HCT116 (cell line): ENCODE data around the gene ATXN7L2. TPM values are rescaled to one million over a fixed set of nuclear protein-coding genes. Genes with fewer than 3 reads are reported as not detected.

Source experiments
- ATAC-seq: fragments of 200-7000 bp; cut with Tn5 transposase; 2 replicates; pipeline ENCODE4 v1.9.1; 2020; ENCODE audit warnings: mild to moderate bottlenecking, moderate library complexity
- BruUV-seq: library from RNA; stranded (reverse); fragments of 400-500 nt; replicated peaks from 2 replicates; lab custom pipeline; 2021; lab: Mats Ljungman, UMichigan
- CTCF ChIA-PET: fragments of 300-600 bp; sonication (Branson Sonifier 250); formaldehyde crosslinking; loops from one replicate; lab custom pipeline; 2021; ENCODE audit warnings: antibody characterized with exemption; lab: Charles Lee
- POLR2A ChIA-PET: fragments of 300-600, 350-600 bp; sonication (Branson Sonifier 250); formaldehyde crosslinking; loops from one replicate; lab custom pipeline; 2021; ENCODE audit warnings: antibody characterized with exemption; lab: Charles Lee
- RAD21 ChIA-PET, 2 experiments: fragments of 300-600 bp; sonication (Branson Sonifier 250); formaldehyde crosslinking; loops; one replicate each; lab custom pipeline; 2023; ENCODE audit warnings: low total read pairs in 2 of 2; ENCODE audit not compliant: uncharacterized antibody in 2 of 2, unreplicated experiment in 2 of 2, low non-redundant PET in 1 of 2; lab: Charles Lee
- DNase-seq: peaks from one replicate; pipeline ENCODE4 v3.0.0-alpha.2; 2010; ENCODE audit warnings: low read depth, low spot score
- H2AFZ ChIP-seq: fragments of 200-600 bp; shearing (Covaris generic), sonication (generic); 2 replicates; pipeline ENCODE4 v1.6.1; 2017; ENCODE audit warnings: low read depth, mixed run types, mixed read lengths, antibody characterized with exemption, low read length; ENCODE audit not compliant: poor library complexity, severe bottlenecking
- H3K27ac ChIP-seq: 2 replicates; pipeline ENCODE4 v1.5.1; 2012; ENCODE audit warnings: low read depth, low read length
- H3K27me3 ChIP-seq: fragments of 200-600 bp; sonication (generic); 2 replicates; pipeline ENCODE4 v1.6.1; 2016; ENCODE audit warnings: mixed run types, low read length, mixed read lengths; ENCODE audit not compliant: insufficient read depth
- H3K36me3 ChIP-seq, 2 experiments: fragments of 200-500 bp in 1 of 2; fragments of 200-600 bp in 1 of 2; sonication (Bioruptor generic) in 1 of 2; sonication (generic) in 1 of 2; 2 replicates each; pipeline versions ENCODE4 v1.5.1 to v1.6.1; 2014 to 2016; ENCODE audit warnings: low read length in 2 of 2, inconsistent platforms in 1 of 2, mixed read lengths in 1 of 2, mixed run types in 1 of 2; ENCODE audit not compliant: insufficient read depth in 2 of 2, control insufficient read depth in 1 of 2
- H3K4me1 ChIP-seq, 2 experiments: fragments of 200-600 bp in 1 of 2; sonication (generic) in 1 of 2; 2 replicates each; pipeline versions ENCODE4 v1.5.1 to v1.6.1; 2012 to 2017; ENCODE audit warnings: low read length in 2 of 2, inconsistent platforms in 1 of 2, mild to moderate bottlenecking in 1 of 2, mixed read lengths in 1 of 2, mixed run types in 1 of 2, moderate library complexity in 1 of 2; ENCODE audit not compliant: insufficient read depth in 2 of 2, control insufficient read depth in 1 of 2
- H3K4me2 ChIP-seq: fragments of 200-600 bp; sonication (generic); 2 replicates; pipeline ENCODE4 v1.6.1; 2017; ENCODE audit warnings: mixed run types, low read length, mixed read lengths
- H3K4me3 ChIP-seq, 2 experiments: fragments of 200-600 bp in 1 of 2; sonication (generic) in 1 of 2; replicated peaks in 1 of 2; 2 replicates each; pipeline ENCODE4 v1.5.1; 2011 to 2016; ENCODE audit warnings: low read length in 2 of 2, control low read depth in 1 of 2, low read depth in 1 of 2, mild to moderate bottlenecking in 1 of 2, mixed read lengths in 1 of 2, mixed run types in 1 of 2
- H3K79me2 ChIP-seq: fragments of 200-600 bp; sonication (generic); 2 replicates; pipeline ENCODE4 v1.6.1; 2017; ENCODE audit warnings: mild to moderate bottlenecking, mixed run types, low read length, moderate library complexity, mixed read lengths; ENCODE audit not compliant: insufficient read depth
- H3K9ac ChIP-seq: fragments of 200-600 bp; sonication (generic); 2 replicates; pipeline ENCODE4 v1.6.1; 2016; ENCODE audit warnings: low read length, mixed read lengths
- H3K9me2 ChIP-seq: fragments of 200-600 bp; sonication (generic), shearing (Covaris generic); 2 replicates; pipeline ENCODE4 v1.6.1; 2017; ENCODE audit warnings: mixed run types, mild to moderate bottlenecking, moderate library complexity; ENCODE audit not compliant: insufficient read depth
- H3K9me3 ChIP-seq, 2 experiments: fragments of 200-500 bp in 1 of 2; fragments of 200-600 bp in 1 of 2; sonication (Bioruptor generic) in 1 of 2; sonication (generic) in 1 of 2; 2 replicates each; pipeline ENCODE4 v1.6.1; 2014 to 2017; ENCODE audit warnings: low read length in 2 of 2, mixed read lengths in 2 of 2, inconsistent platforms in 1 of 2, low read depth in 1 of 2, mild to moderate bottlenecking in 1 of 2, mixed run types in 1 of 2, moderate library complexity in 1 of 2; ENCODE audit not compliant: control insufficient read depth in 1 of 2, insufficient read depth in 1 of 2
- H4K20me1 ChIP-seq: fragments of 200-600 bp; sonication (generic), shearing (Covaris generic); 2 replicates; pipeline ENCODE4 v1.6.1; 2017; ENCODE audit warnings: mixed run types, mild to moderate bottlenecking, moderate library complexity; ENCODE audit not compliant: insufficient read depth
- CBX3 ChIP-seq: IDR thresholded peaks from 2 replicates; pipeline ENCODE4 v1.6.1; 2012; ENCODE audit warnings: low read depth
- EZH2 ChIP-seq: fragments of 200-600 bp; sonication (generic); IDR thresholded peaks from 2 replicates; pipeline ENCODE4 v1.6.1; 2017; ENCODE audit warnings: antibody characterized with exemption, mixed run types
- FOSL1 ChIP-seq: IDR thresholded peaks from 2 replicates; pipeline ENCODE4 v1.6.1; 2012; ENCODE audit warnings: low read depth
- MAX ChIP-seq: IDR thresholded peaks from 2 replicates; pipeline ENCODE4 v1.6.1; 2012
- POLR2A ChIP-seq: IDR thresholded peaks from 2 replicates; pipeline ENCODE4 v1.7.0; 2011; ENCODE audit warnings: borderline replicate concordance; ENCODE audit not compliant: insufficient read depth, insufficient read length; ENCODE audit errors: extremely low read depth
- SRF ChIP-seq: IDR thresholded peaks from 2 replicates; pipeline ENCODE4 v1.6.1; 2012; ENCODE audit warnings: low read depth
- intact Hi-C: fragments of 100-400 bp; cut with micrococcal nuclease; formaldehyde crosslinking; loops from 2 replicates; pipeline ENCODE4 v1.10.0; 2022
- total RNA-seq: library from RNA; stranded (reverse); gene quantifications from one replicate; pipeline ENCODE4 v1.2.1, GENCODE V29; 2021; ENCODE audit not compliant: unreplicated experiment

ATXN7L2 gene
- total RNA-seq, 1 experiment from 2014 or later = 7.2 TPM

DNA sequence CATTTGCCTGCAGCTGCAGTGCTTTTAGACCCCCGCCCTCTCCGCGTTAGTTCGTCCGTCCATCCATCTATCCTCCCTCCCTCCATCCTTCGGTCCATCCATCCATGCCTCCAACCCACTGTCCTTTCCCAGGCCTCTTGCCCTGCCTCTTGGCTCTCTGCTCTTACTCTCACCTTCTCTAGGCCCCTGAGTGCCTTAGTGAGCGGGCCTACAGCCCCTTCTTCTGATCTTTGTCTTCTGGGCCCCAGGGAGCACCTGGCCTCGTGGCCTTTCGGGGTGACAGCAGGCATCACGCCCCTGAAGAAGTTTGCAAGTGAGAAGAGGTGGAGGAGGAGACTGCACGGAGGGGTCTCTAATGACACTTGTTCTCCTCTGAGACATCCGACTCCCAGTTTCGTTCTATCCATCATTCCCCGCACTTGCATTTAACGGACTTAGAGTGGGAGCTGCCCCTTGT is 842 bp downstream of the ATXN7L2 start:
- no peaks in the 10 kb centered on the region for H3K9me2 ChIP-seq
- intact Hi-C loops = loop anchor here (5.0 kb wide), 1 partner anchor 57 kb away; the partner anchor contains the start of gene PSMA5
- DNase-seq (no peak), ATAC-seq (peak; percentile 18)
- no peaks in the 10 kb centered on the region for H3K36me3 ChIP-seq
- H2AFZ ChIP-seq = peak overlapping the region; percentile 82
- CTCF ChIA-PET = no interaction called here
- H3K27me3 ChIP-seq = 0 out of 2 replicates have a peak, but pooled peaks cover 6% of the 10 kb centered on the region
- TSS peak; percentile 57 for BruUV-seq
- POLR2A ChIA-PET = interaction anchor here (0.7 to 0.8 kb wide), 2 partner anchors 64 kb away, joined by 3 read pairs; partner anchors contain the start of gene GNAI3
- peak overlapping the region; percentile 77 to 91 for H3K4me3 ChIP-seq
- H4K20me1 ChIP-seq = no peaks in the 10 kb centered on the region
- peaks cover 8 to 21% of the 10 kb centered on the region in 2 experiments; a peak in 3 of 4 replicates for H3K4me1 ChIP-seq
- peak overlapping the region; percentile 77 for H3K27ac ChIP-seq
- no peaks in the 10 kb centered on the region for H3K9me3 ChIP-seq
- H3K79me2 ChIP-seq = 0 out of 2 replicates have a peak, but pooled peaks cover 4% of the 10 kb centered on the region
- H3K4me2 ChIP-seq = peak overlapping the region; percentile 98
- RAD21 ChIA-PET = no interaction called here
- TF ChIP-seq MAX (peak; percentile 5; the same call in 1 of the 2 replicates), FOSL1 (no peak), POLR2A (peak; percentile 11)
- H3K9ac ChIP-seq = peak overlapping the region; percentile 75

GRCh38 chr1:109485001-109485400 is 1.3 kb downstream of the ATXN7L2 start:
- peak overlapping the region; percentile 77 for H3K27ac ChIP-seq
- POLR2A ChIA-PET = no interaction called here

More at GRCh38 chr1:109485001-109485400, 1.3 kb downstream of the ATXN7L2 start:
- H3K9me2 ChIP-seq = no peaks in the 10 kb centered on the region
- H2AFZ ChIP-seq = no peak overlapping the region
- RAD21 ChIA-PET = no interaction called here
- H3K4me2 ChIP-seq = peak overlapping the region; percentile 98
- DNase-seq = no peak
- H3K4me3 ChIP-seq = peak overlapping the region; percentile 77 to 91
- H3K79me2 ChIP-seq = 0 out of 2 replicates have a peak, but pooled peaks cover 4% of the 10 kb centered on the region
- 0 out of 2 replicates have a peak, but pooled peaks cover 5% of the 10 kb centered on the region for H3K27me3 ChIP-seq
- no peaks in the 10 kb centered on the region for H4K20me1 ChIP-seq
- peak overlapping the region; percentile 75 for H3K9ac ChIP-seq
- intact Hi-C loops = no loop called here
- no peak for TF ChIP-seq EZH2
- no peak for TF ChIP-seq CBX3
- no peak for TF ChIP-seq SRF
- TF ChIP-seq, all 23 proteins: peak for 0
- Histone ChIP-seq H3K4me1 (peaks cover 8 to 21% of the 10 kb centered on the region in 2 experiments; a peak in 3 of 4 replicates), H3K36me3 (no peaks in the 10 kb centered on the region), H3K9me3 (no peaks in the 10 kb centered on the region)
- no peak for ATAC-seq
- CTCF ChIA-PET = interaction anchor here (1.0 kb wide), 1 partner anchor 9 kb away, joined by 4 read pairs; the partner anchor contains the start of gene CYB561D1
- BruUV-seq = no TSS peak
